Type B pancreatic cell (in vitro differentiated cells): ENCODE data around the gene ITPKB. TPM values are rescaled to one million over a fixed set of nuclear protein-coding genes. Genes with fewer than 3 reads are reported as not detected.
A peak's percentile ranks its signal among the peaks of the same experiment; 100 is the strongest.

Source experiments
- DNase-seq: peaks from one replicate; pipeline ENCODE4 v3.0.0; 2021; ENCODE audit warnings: mixed read lengths; ENCODE audit not compliant: unreplicated experiment; ENCODE audit errors: extremely low spot score
- H3K27ac Mint-ChIP-seq: 2 replicates; pipeline ENCODE4 v1.8.0; 2021; ENCODE audit warnings: mild to moderate bottlenecking, mixed read lengths
- H3K27me3 Mint-ChIP-seq: 2 replicates; pipeline ENCODE4 v1.8.0; 2021; ENCODE audit warnings: mixed read lengths
- H3K36me3 Mint-ChIP-seq: 2 replicates; pipeline ENCODE4 v1.8.0; 2021; ENCODE audit warnings: mixed read lengths
- H3K4me1 Mint-ChIP-seq: one replicate; pipeline ENCODE4 v1.8.0; 2021; ENCODE audit warnings: mixed read lengths; ENCODE audit not compliant: unreplicated experiment
- H3K4me3 Mint-ChIP-seq: 2 replicates; pipeline ENCODE4 v1.8.0; 2021; ENCODE audit warnings: mild to moderate bottlenecking, mixed read lengths
- H3K9me3 Mint-ChIP-seq: 2 replicates; pipeline ENCODE4 v1.8.0; 2021; ENCODE audit warnings: mixed read lengths
- total RNA-seq: library from RNA; stranded (reverse); gene quantifications from 2 replicates; pipeline ENCODE4 v1.2.1, GENCODE V29; 2021; ENCODE audit warnings: low replicate concordance
- TF ChIP-seq, protein P1 (sequence below): fragments of 200-600 bp; sonication (generic); conservative IDR thresholded peaks from 2 replicates; pipeline ENCODE4 v1.5.0; 2021; ENCODE audit warnings: antibody characterized with exemption, mild to moderate bottlenecking

The ITPKB gene
- total RNA-seq, 1 donor from 2014 or later = 31.4 TPM

GRCh38 chr1:226706684-226707083 lies 32.4 kb downstream of the ITPKB start:
- Mint-ChIP-seq H3K36me3 (peaks cover 8% of the 10 kb centered on the region), H3K4me3 (no peak overlapping the region), H3K9me3 (no peaks in the 10 kb centered on the region), H3K27me3 (peaks cover 4% of the 10 kb centered on the region), H3K27ac (no peak overlapping the region), H3K4me1 (peaks cover 47% of the 10 kb centered on the region)
- no peak for DNase-seq
- TF ChIP-seq, protein P1, sequence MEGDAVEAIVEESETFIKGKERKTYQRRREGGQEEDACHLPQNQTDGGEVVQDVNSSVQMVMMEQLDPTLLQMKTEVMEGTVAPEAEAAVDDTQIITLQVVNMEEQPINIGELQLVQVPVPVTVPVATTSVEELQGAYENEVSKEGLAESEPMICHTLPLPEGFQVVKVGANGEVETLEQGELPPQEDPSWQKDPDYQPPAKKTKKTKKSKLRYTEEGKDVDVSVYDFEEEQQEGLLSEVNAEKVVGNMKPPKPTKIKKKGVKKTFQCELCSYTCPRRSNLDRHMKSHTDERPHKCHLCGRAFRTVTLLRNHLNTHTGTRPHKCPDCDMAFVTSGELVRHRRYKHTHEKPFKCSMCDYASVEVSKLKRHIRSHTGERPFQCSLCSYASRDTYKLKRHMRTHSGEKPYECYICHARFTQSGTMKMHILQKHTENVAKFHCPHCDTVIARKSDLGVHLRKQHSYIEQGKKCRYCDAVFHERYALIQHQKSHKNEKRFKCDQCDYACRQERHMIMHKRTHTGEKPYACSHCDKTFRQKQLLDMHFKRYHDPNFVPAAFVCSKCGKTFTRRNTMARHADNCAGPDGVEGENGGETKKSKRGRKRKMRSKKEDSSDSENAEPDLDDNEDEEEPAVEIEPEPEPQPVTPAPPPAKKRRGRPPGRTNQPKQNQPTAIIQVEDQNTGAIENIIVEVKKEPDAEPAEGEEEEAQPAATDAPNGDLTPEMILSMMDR = no peak

GRCh38 chr1:226704169-226704937 lies 34.7 kb downstream of the ITPKB start:
- peaks cover 6% of the 10 kb centered on the region for H3K36me3 Mint-ChIP-seq
- H3K27ac Mint-ChIP-seq = peak overlapping the region; percentile 70
- DNase-seq = no peak
- H3K27me3 Mint-ChIP-seq = no peaks in the 10 kb centered on the region
- H3K9me3 Mint-ChIP-seq = no peaks in the 10 kb centered on the region
- H3K4me3 Mint-ChIP-seq = peak overlapping the region; percentile 80
- peaks cover 37% of the 10 kb centered on the region for H3K4me1 Mint-ChIP-seq
- TF ChIP-seq, protein P1 = no peak

DNA sequence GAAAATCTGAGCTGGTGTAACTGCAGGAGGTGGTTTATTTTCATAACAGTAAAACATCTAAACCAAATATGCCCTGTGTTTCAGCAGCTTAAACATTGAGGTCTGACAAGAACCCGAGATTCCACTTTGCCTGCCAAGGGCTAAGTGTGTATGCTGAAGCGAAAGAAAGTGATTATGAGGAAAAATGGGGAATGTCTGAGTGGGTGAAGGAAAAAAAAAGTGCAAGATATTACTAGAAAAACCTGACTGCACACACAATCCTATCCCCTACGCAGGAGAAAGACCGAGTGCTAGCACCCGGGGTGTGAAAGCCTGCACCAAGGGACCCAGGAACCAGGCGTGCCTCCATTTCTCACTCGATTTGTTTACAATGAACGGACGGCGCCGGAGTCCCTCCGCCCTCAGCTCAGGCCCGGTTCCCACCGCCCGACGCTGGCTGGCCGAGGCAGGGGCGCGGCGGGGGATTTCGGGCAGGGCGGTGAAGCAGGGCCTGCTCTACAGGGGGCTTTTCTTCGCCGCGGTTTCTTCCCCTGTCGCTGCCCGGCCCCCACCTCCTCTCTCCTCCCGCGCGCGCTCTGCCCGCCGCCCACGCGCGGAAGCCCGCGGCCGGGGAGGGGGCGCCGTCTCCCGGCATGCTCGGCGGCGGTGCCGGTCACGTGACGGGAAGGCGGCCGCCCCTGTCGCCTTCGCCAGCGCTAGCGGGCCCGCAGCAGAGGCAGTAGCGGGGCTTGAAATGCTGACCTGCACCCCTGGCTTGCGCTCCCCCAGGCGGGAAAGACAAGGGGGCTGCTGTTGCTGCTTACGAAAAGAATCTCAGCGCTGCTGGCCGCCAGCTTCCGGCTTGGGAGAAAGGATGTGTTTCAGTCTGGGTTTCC lies 35.9 kb downstream of the ITPKB start:
- DNase-seq = peak; percentile 84
- peak overlapping the region; percentile 87 for H3K27ac Mint-ChIP-seq
- no peaks in the 10 kb centered on the region for H3K27me3 Mint-ChIP-seq
- TF ChIP-seq, protein P1 = no peak
- peaks cover 6% of the 10 kb centered on the region for H3K36me3 Mint-ChIP-seq
- peaks cover 38% of the 10 kb centered on the region for H3K4me1 Mint-ChIP-seq
- peak overlapping the region; percentile 84 for H3K4me3 Mint-ChIP-seq
- H3K9me3 Mint-ChIP-seq = no peaks in the 10 kb centered on the region

DNA sequence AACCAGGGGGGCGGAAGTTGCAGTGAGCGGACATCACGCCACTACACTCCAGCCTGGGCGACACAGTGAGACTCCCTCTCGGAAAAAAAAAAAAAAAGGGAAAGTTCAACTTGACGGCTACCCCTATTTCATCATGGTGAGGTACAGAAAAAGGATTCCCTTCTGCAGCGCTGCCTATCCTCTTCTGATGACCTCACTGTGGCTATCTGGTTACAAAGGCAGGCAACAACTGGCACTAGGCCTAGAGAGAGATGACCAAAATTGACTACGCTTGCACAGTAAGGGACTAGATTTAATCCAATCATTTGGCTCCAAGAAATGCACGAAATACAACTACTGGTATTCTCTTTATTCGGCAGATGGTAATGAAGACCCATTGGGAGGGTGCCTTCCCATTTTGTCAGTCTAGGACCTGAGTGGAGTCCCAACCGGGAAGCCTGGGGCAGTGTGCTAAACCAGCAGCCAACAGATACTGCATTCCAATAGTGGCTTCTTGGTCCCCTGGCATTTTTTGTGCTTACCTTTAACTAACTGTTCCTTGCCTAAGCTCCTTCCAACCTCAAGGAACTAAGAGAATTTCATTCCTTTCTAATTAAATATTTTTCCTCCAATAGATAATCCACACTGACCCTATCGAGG lies 36.6 kb downstream of the ITPKB start:
- no peak for DNase-seq
- H3K27me3 Mint-ChIP-seq = no peaks in the 10 kb centered on the region
- peaks cover 6% of the 10 kb centered on the region for H3K36me3 Mint-ChIP-seq
- H3K9me3 Mint-ChIP-seq = no peaks in the 10 kb centered on the region
- peak overlapping the region; percentile 84 for H3K4me3 Mint-ChIP-seq
- TF ChIP-seq, protein P1 = no peak
- H3K4me1 Mint-ChIP-seq = peaks cover 39% of the 10 kb centered on the region
- H3K27ac Mint-ChIP-seq = peak overlapping the region; percentile 87

- Mint-ChIP-seq H3K36me3 (peaks cover 5% of the 10 kb centered on the region), H3K9me3 (no peaks in the 10 kb centered on the region), H3K27ac (peak overlapping the region; percentile 46), H3K4me1 (peaks cover 51% of the 10 kb centered on the region), H3K27me3 (no peaks in the 10 kb centered on the region), H3K4me3 (no peak overlapping the region)
- no peak for DNase-seq
- TF ChIP-seq, protein P1 = no peak
Measured at GRCh38 chr1:226700861-226701260, 38.2 kb downstream of the ITPKB start.
